ENCODE results near the gene MOK.

GRCh38 chr14:102187568-102188001 is 117.4 kb downstream of the MOK start:
- no peak for TF ChIP-seq CTCF (IDR thresholded peaks at IDR 0.05)
- no peak for TF ChIP-seq POLR2A (IDR thresholded peaks at IDR 0.05)

Data from uterus (tissue), 2 donors.